OCI-LY7 (cell line): ENCODE data around the gene NATD1.

Source experiments
- CTCF ChIP-seq: fragments of 200-600 bp; sonication (generic); conservative IDR thresholded peaks from 2 replicates; pipeline ENCODE4 v1.5.1; 2014; ENCODE audit warnings: mild to moderate bottlenecking, antibody characterized with exemption, low read length, moderate library complexity, mixed read lengths
- EZH2phosphoT487 ChIP-seq: fragments of 200-600 bp; sonication (generic); IDR thresholded peaks from 2 replicates; pipeline ENCODE4 v1.6.1; 2018; ENCODE audit warnings: low read depth, borderline replicate concordance, mild to moderate bottlenecking, mixed run types, antibody characterized with exemption, low read length, moderate library complexity, mixed read lengths

GRCh38 chr17:21217346-21217745 lies 35.9 kb downstream of the NATD1 start:
- TF ChIP-seq CTCF = no peak
- TF ChIP-seq EZH2phosphoT487 = no peak
